ENCODE data around the gene BCL3. TPM values are rescaled to one million over a fixed set of nuclear protein-coding genes. Genes with fewer than 3 reads are reported as not detected.

BCL3 gene
- total and polyA plus RNA-seq, 2 of the 13 experiments (the other 11 are each of a cell fraction or from before 2014, with no cell fraction given) = 2.3 to 4.0 TPM

GRCh38 chr19:44807652-44808462 lies 59.3 kb downstream of the BCL3 start (continued):
- TF ChIP-seq MEIS1 (CRISPR knock-in tag; IDR thresholded peaks at IDR 0.05; ENCODE audit: borderline replicate concordance) (no peak), U2AF2 (IDR thresholded peaks at IDR 0.05; ENCODE audit: low read depth, low read length) (no peak), THAP8 (CRISPR knock-in tag; IDR thresholded peaks at IDR 0.05; ENCODE audit: borderline replicate concordance) (no peak), ZNF773 (CRISPR knock-in tag; IDR thresholded peaks at IDR 0.05; ENCODE audit: borderline replicate concordance) (no peak), ZNF614 (CRISPR knock-in tag; IDR thresholded peaks at IDR 0.05; ENCODE audit: borderline replicate concordance) (0 out of 2 replicates have a peak, but pooled peaks have one; percentile 58), SRSF1 (optimal IDR thresholded peaks at IDR 0.05; ENCODE audit: low read depth, low read length) (no peak), HNF4G (IDR thresholded peaks at IDR 0.05; ENCODE audit: borderline replicate concordance, low read depth, low read length) (no peak), HNF4G (CRISPR knock-in tag; IDR thresholded peaks at IDR 0.05; ENCODE audit: borderline replicate concordance, low read depth) (peak; percentile 46; the same call in 1 of the 2 replicates), NFE2 (CRISPR knock-in tag; IDR thresholded peaks at IDR 0.05) (no peak), TARDBP (CRISPR knock-in tag; IDR thresholded peaks at IDR 0.05) (peak; percentile 85), RFXANK (CRISPR knock-in tag; IDR thresholded peaks at IDR 0.05) (no peak), ZNF780A (CRISPR knock-in tag; IDR thresholded peaks at IDR 0.05) (no peak), MLXIP (CRISPR knock-in tag; IDR thresholded peaks at IDR 0.05; ENCODE audit: borderline replicate concordance) (no peak), TRIM22 (IDR thresholded peaks at IDR 0.05) (no peak), HNRNPL (IDR thresholded peaks at IDR 0.05; ENCODE audit: low read depth, low read length) (no peak), REL (CRISPR knock-in tag; conservative IDR thresholded peaks at IDR 0.05) (no peak), ZKSCAN8 (CRISPR knock-in tag; IDR thresholded peaks at IDR 0.05; ENCODE audit: borderline replicate concordance) (0 out of 2 replicates have a peak, but pooled peaks have one; percentile 33), NFAT5 (CRISPR knock-in tag; IDR thresholded peaks at IDR 0.05) (no peak), ZNF33B (CRISPR knock-in tag; IDR thresholded peaks at IDR 0.05) (no peak)
